ENCODE measurements around the gene CHST13. TPM values are rescaled to one million over a fixed set of nuclear protein-coding genes. Genes with fewer than 3 reads are reported as not detected.

The CHST13 gene
- total RNA-seq, 3 donors from 2014 or later = 0.29 to 0.80 TPM; not detected in 1

DNA sequence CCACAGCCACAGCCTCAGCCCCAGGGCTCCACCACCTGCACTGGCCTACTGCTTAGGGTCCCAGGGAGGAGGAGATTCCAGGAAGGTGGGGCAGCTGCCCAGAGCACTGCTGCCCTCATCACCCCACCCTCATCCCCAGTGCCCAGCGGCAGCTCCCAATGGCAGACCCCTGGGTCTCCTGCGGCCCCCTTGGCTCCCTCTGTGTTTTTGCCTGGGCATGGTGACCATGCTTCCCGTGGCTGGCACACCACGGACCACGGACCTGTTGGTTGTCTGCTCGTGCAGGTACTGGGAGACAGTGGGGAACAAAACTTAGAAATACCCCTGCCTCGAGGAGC lies 2.7 kb downstream of the CHST13 start:
- Histone ChIP-seq H3K27me3 (peaks cover 3 to 22% of the 10 kb centered on the region in 2 donors), H3K27ac (no peak overlapping the region), H3K9me3 (no peaks in the 10 kb centered on the region), H3K36me3 (no peaks in the 10 kb centered on the region), H3K4me3 (no peak overlapping the region), H3K4me1 (peaks cover 0 to 4% of the 10 kb centered on the region in 2 donors)
- DNase-seq (ENCODE audit: low spot score in 2 of 2) = no peak
- TF ChIP-seq POLR2A (IDR thresholded peaks at IDR 0.05) (no peak), POLR2AphosphoS5 (IDR thresholded peaks at IDR 0.05) (no peak)
- TF ChIP-seq, protein P1, sequence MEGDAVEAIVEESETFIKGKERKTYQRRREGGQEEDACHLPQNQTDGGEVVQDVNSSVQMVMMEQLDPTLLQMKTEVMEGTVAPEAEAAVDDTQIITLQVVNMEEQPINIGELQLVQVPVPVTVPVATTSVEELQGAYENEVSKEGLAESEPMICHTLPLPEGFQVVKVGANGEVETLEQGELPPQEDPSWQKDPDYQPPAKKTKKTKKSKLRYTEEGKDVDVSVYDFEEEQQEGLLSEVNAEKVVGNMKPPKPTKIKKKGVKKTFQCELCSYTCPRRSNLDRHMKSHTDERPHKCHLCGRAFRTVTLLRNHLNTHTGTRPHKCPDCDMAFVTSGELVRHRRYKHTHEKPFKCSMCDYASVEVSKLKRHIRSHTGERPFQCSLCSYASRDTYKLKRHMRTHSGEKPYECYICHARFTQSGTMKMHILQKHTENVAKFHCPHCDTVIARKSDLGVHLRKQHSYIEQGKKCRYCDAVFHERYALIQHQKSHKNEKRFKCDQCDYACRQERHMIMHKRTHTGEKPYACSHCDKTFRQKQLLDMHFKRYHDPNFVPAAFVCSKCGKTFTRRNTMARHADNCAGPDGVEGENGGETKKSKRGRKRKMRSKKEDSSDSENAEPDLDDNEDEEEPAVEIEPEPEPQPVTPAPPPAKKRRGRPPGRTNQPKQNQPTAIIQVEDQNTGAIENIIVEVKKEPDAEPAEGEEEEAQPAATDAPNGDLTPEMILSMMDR (IDR thresholded peaks at IDR 0.05) = no peak
- intact Hi-C loops (cut with DNase I; ENCODE audit: low total_unique reads) = no loop called here

DNA sequence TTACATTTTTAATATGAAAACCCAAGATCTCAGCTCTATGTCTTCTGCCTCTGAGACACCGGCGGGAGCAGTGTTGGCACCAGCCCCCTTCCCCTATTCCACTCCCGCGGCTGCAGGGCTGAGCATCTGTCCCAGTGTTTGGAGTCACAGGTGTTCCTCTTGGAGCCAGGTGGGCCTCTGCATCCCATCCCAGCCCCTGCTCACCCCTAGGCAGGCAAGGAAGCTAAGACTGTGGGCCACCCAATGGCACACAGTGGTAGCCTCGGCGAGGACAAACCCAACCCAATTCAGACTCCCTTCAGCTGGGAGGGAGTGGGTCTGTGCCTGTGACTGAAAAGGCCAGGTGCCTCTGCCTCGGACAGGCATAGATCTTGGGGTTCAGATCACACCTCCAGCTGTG lies 3.1 kb downstream of the CHST13 start:
- no peaks in the 10 kb centered on the region for H3K9me3 ChIP-seq
- H3K4me1 ChIP-seq = peaks cover 0 to 4% of the 10 kb centered on the region in 2 donors
- peaks cover 3 to 22% of the 10 kb centered on the region in 2 donors for H3K27me3 ChIP-seq
- intact Hi-C loops (cut with DNase I; ENCODE audit: low total_unique reads) = no loop called here
- no peaks in the 10 kb centered on the region for H3K36me3 ChIP-seq
- H3K4me3 ChIP-seq = no peak overlapping the region
- TF ChIP-seq, protein P1 (IDR thresholded peaks at IDR 0.05) = no peak
- TF ChIP-seq POLR2A (IDR thresholded peaks at IDR 0.05) (no peak), POLR2AphosphoS5 (IDR thresholded peaks at IDR 0.05) (no peak)
- no peak for DNase-seq (ENCODE audit: low spot score in 2 of 2)
- no peak overlapping the region for H3K27ac ChIP-seq

DNA sequence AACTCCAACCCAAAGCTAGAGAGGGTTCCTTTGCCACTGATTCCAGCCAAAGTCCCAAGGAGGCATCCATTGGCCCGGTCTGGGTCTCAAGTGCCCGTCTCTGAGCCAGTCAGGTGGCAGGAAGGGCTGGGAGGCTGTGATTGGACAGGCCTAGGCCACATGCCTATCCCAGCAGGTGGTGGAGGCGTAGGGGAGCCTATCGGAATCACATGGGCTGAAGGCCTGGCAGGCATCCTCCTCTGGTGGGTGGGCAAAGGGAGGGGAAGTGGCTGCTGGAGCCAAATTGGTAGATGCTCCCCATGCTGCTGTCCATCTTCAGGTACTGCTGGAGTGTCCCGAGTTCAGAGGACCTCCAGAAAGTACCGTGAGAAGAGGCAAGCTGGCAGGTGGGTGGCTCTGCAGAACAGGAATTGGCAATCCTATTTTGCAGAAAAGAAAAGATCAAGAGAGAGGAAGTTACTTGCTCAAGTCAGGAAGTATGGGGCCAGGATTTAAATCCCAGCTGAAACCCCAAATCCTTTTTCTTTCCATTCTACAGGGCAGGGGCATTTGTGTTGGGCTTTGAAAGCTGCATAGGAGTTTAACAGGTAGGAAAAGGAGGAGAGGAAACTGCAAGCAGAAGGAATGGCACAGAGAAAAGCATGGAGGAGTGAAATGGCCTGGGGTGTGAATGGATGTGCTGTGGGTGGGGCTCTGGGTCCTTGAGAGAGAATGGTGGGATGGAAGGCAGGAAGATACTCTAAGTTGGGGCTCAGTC lies 3.7 kb downstream of the CHST13 start:
- peaks cover 3 to 22% of the 10 kb centered on the region in 2 donors for H3K27me3 ChIP-seq
- TF ChIP-seq POLR2AphosphoS5 (IDR thresholded peaks at IDR 0.05) = no peak
- TF ChIP-seq POLR2A (IDR thresholded peaks at IDR 0.05) = no peak
- TF ChIP-seq, protein P1 (IDR thresholded peaks at IDR 0.05) = no peak
- no peaks in the 10 kb centered on the region for H3K9me3 ChIP-seq
- DNase-seq (ENCODE audit: low spot score in 2 of 2) = no peak
- H3K4me1 ChIP-seq = peaks cover 0 to 4% of the 10 kb centered on the region in 2 donors
- H3K27ac ChIP-seq = no peak overlapping the region
- no peak overlapping the region for H3K4me3 ChIP-seq
- intact Hi-C loops (cut with DNase I; ENCODE audit: low total_unique reads) = no loop called here
- no peaks in the 10 kb centered on the region for H3K36me3 ChIP-seq

DNA sequence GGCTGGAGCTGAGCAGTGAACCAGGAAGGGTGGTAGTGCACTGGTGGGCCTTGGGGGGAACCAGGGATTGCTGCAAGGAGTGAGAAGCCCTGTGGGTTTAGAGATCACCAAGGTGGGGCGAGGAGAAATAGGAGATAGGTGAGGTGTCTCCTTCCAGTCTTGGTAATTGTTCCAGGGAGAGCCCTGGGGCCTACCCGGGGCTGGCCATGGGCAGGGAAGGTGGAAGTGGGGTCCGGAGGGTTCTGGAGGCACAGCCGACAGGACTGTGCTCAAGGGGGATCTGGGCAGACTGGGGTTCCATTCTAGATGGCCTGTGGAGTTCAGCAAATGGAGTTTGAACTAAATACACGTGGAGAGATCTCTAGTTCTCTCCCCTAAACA lies 4.5 kb downstream of the CHST13 start:
- H3K4me3 ChIP-seq = no peak overlapping the region
- peaks cover 3 to 16% of the 10 kb centered on the region in 2 donors for H3K27me3 ChIP-seq
- no peak for DNase-seq (ENCODE audit: low spot score in 2 of 2)
- intact Hi-C loops (cut with DNase I; ENCODE audit: low total_unique reads) = no loop called here
- H3K27ac ChIP-seq = no peak overlapping the region
- H3K9me3 ChIP-seq = no peaks in the 10 kb centered on the region
- H3K4me1 ChIP-seq = peaks cover 0 to 4% of the 10 kb centered on the region in 2 donors
- no peaks in the 10 kb centered on the region for H3K36me3 ChIP-seq
- TF ChIP-seq POLR2AphosphoS5 (IDR thresholded peaks at IDR 0.05) = no peak
- TF ChIP-seq POLR2A (IDR thresholded peaks at IDR 0.05) = no peak
- TF ChIP-seq, protein P1 (IDR thresholded peaks at IDR 0.05) = no peak

DNA sequence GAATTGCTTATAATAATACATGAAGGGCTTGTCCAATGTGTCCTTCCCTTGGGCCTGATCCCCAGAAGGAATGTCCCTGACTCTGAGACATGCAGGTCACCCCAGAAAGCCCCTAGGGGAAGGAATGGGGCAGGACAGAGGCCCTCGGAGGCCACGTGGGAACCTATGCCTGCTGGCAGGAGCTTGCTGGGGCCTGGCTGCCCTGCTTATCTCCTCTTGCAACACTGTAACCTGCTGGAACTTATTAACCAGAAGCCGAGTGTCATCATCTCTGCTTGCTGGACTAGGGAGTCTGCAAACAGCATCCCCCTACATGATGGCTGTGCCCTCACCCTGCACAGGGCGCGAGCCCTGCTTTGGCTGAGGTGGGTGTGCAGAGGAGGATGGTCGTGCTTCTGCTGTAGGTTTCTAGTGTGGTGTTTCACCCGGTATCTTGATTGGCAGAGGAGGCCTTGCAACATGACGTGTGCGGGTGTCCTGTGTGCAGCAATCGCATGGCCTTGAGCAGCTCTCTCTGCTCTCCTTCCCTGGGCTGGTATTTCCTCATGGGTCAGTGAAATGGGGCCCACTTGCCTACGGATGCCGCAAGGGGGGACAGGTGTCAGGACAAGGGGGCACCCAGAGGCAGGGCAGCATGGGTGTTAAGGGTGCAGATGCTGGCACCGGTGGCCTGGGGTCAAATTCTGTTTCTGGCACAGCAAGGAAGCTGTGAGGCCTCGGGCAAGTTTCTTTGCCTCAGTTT lies 5.0 kb downstream of the CHST13 start:
- TF ChIP-seq POLR2A (IDR thresholded peaks at IDR 0.05) = no peak
- TF ChIP-seq POLR2AphosphoS5 (IDR thresholded peaks at IDR 0.05) = no peak
- TF ChIP-seq, protein P1 (IDR thresholded peaks at IDR 0.05) = no peak
- no peak for DNase-seq (ENCODE audit: low spot score in 2 of 2)
- no peak overlapping the region for H3K27ac ChIP-seq
- intact Hi-C loops (cut with DNase I; ENCODE audit: low total_unique reads) = no loop called here
- H3K27me3 ChIP-seq = peaks cover 2 to 10% of the 10 kb centered on the region in 2 donors
- peaks cover 0 to 4% of the 10 kb centered on the region in 2 donors for H3K4me1 ChIP-seq
- no peak overlapping the region for H3K4me3 ChIP-seq
- H3K36me3 ChIP-seq = no peaks in the 10 kb centered on the region
- H3K9me3 ChIP-seq = no peaks in the 10 kb centered on the region
